Heart left ventricle (tissue), 13 donors: ENCODE measurements around the gene CCL18.

Source experiments
- CTCF ChIP-seq, 12 donors: fragments of 200-600 bp; sonication (generic) in 4 of 12; IDR thresholded peaks; one replicate each; pipeline versions ENCODE4 v1.5.0 to v1.8.0; 2018 to 2022; ENCODE audit warnings: antibody characterized with exemption in 12 of 12, mild to moderate bottlenecking in 5 of 12
- POLR2A ChIP-seq, 2 donors: fragments of 450-650 bp; IDR thresholded peaks; one replicate each; pipeline ENCODE4 v1.6.1; 2017; ENCODE audit warnings: antibody characterized with exemption in 2 of 2, mild to moderate bottlenecking in 2 of 2, moderate library complexity in 2 of 2
- donor health status: ischemic (EF 13 %, LVEDD 7.1; RV severe dilation, severe dysfunction).
- donor health status: DM: no; HTN: yes; CAD: no.
- donor health status: DM: no; HTN: no; CAD: no.
- donor health status: ischemic (EF 25% LVEDD 6.9; RV normal size, moderate dysfunction).
- donor health status: ischemic (EF 25% LVEDD 5.7; RV mildly dilated, moderate dysfunction).
- donor health status: ischemic (EF 35%, LVEDD 5.7; RV mildly dilated, moderate dysfunction).
- donor health status: nonischemic (EF 11% LVEDD 7.7; RV severe dilation, severe dysfunction).
- donor health status: DM: yes; HTN: yes; CAD: no.
- donor health status: PGD.
- donor health status: ischemic (EF 29% LVEDD 5.4; RV normal size, mild dysfunction).
- donor health status: nonischemic (EF 23%, LVEDD 6.1; RV moderate dilation, normal function).

- no peak for TF ChIP-seq POLR2A (IDR thresholded peaks at IDR 0.05)
- TF ChIP-seq CTCF (IDR thresholded peaks at IDR 0.05) = no peak
Measured at GRCh38 chr17:36070427-36070826, 6.4 kb downstream of the CCL18 start.
